Sigmoid colon (tissue), 7 donors: Measurements from ENCODE around the gene SIK2. TPM values are rescaled to one million over a fixed set of nuclear protein-coding genes. Genes with fewer than 3 reads are reported as not detected.

ENCODE experiments used
- DNase-seq: peaks from one replicate; pipeline ENCODE4 v3.0.0-alpha.2; 2019
- H3K27ac ChIP-seq, 4 donors: fragments of 200-600 bp; sonication (generic); one replicate each; pipeline ENCODE4 v1.5.1; 2016 to 2019; ENCODE audit warnings: mild to moderate bottlenecking in 1 of 4
- H3K27me3 ChIP-seq, 3 donors: fragments of 200-600 bp; sonication (generic); one replicate each; pipeline ENCODE4 v1.5.1; 2019; ENCODE audit warnings: mild to moderate bottlenecking in 1 of 3
- H3K36me3 ChIP-seq, 4 donors: fragments of 200-600 bp; sonication (generic); one replicate each; pipeline ENCODE4 v1.5.1; 2016 to 2019
- H3K4me1 ChIP-seq, 4 donors: fragments of 200-600 bp; sonication (generic); one replicate each; pipeline ENCODE4 v1.5.1; 2017 to 2019
- H3K4me3 ChIP-seq, 4 donors: fragments of 200-600 bp; sonication (generic); one replicate each; pipeline ENCODE4 v1.5.1; 2017 to 2019; ENCODE audit warnings: mild to moderate bottlenecking in 2 of 4, moderate library complexity in 1 of 4
- H3K9me3 ChIP-seq, 4 donors: fragments of 200-600 bp in 3 of 4; sonication (generic) in 3 of 4; one replicate each; pipeline versions ENCODE4 v1.5.1 to v1.6.1; 2013 to 2019
- CTCF ChIP-seq, 4 experiments: fragments of 450-650 bp in 3 of 4; fragments of 200-600 bp in 1 of 4; IDR thresholded peaks; one replicate each; pipeline ENCODE4 v1.5.1; 2016 to 2019; ENCODE audit warnings: antibody characterized with exemption in 4 of 4, mild to moderate bottlenecking in 3 of 4, moderate library complexity in 2 of 4
- EP300 ChIP-seq, 4 donors: sonication (generic); formaldehyde crosslinking; IDR thresholded peaks; one replicate each; pipeline ENCODE4 v1.6.1; 2017; ENCODE audit warnings: antibody characterized with exemption in 4 of 4
- POLR2A ChIP-seq, 2 donors: fragments of 450-650 bp; IDR thresholded peaks; one replicate each; pipeline ENCODE4 v1.6.1; 2016; ENCODE audit warnings: antibody characterized with exemption in 2 of 2, mild to moderate bottlenecking in 2 of 2, moderate library complexity in 2 of 2
- POLR2AphosphoS5 ChIP-seq, 4 donors: sonication (generic); formaldehyde crosslinking; IDR thresholded peaks; one replicate each; pipeline ENCODE4 v1.6.1; 2017; ENCODE audit warnings: antibody characterized with exemption in 4 of 4
- WGBS, 2 donors: extraction: QIAGEN DNeasy Blood & Tissue Kit; methylation state at CpG; one replicate each; pipeline ENCODE4 v1.1.7; 2013; 5-methylcytosine and 5-hydroxymethylcytosine counted together
- intact Hi-C: fragments of 100-400 bp; cut with DNase I; formaldehyde crosslinking; loops from one replicate; pipeline ENCODE4 v1.15.1; 2023
- polyA plus RNA-seq, 3 donors: library from polyadenylated mRNA; stranded (reverse); fragments of 200-250 nt; gene quantifications; one replicate each; pipeline ENCODE4 v1.2.3, GENCODE V29; 2013
- total RNA-seq, 4 donors: library from RNA; depleted of rRNA; stranded (reverse); fragments of >200 nt; gene quantifications; one replicate each; pipeline ENCODE4 v1.1.0, GENCODE V29; 2016
- donor health status: healthy with polysubstance abuse.
- donor health status: Bipolar disorder and iron deficiency.
- donor health status: healthy.

SIK2 gene
- total and polyA plus RNA-seq, 7 donors = 4.8 to 14.1 (median 10.7) TPM

GRCh38 chr11:111684251-111684650 lies 82.0 kb downstream of the SIK2 start:
- H3K9me3 ChIP-seq = no peaks in the 10 kb centered on the region
- WGBS, 2 donors = 95 to 96% methylated on average over 2 of the region's 2 CpGs
- no peaks in the 10 kb centered on the region for H3K4me1 ChIP-seq
- H3K4me3 ChIP-seq = no peak overlapping the region
- peaks cover 0 to 15% (median 8%) of the 10 kb centered on the region in 4 donors for H3K36me3 ChIP-seq
- no peak for DNase-seq
- intact Hi-C loops = no loop called here
- H3K27me3 ChIP-seq = no peaks in the 10 kb centered on the region
- no peak overlapping the region for H3K27ac ChIP-seq
- no peak for TF ChIP-seq POLR2AphosphoS5 (IDR thresholded peaks at IDR 0.05)
- no peak for TF ChIP-seq POLR2A (IDR thresholded peaks at IDR 0.05)
- TF ChIP-seq EP300 (IDR thresholded peaks at IDR 0.05) = no peak
- TF ChIP-seq CTCF (IDR thresholded peaks at IDR 0.05) = no peak

- H3K27ac ChIP-seq = no peak overlapping the region
- H3K36me3 ChIP-seq = peaks cover 0 to 19% (median 8%) of the 10 kb centered on the region in 4 donors
- no peaks in the 10 kb centered on the region for H3K4me1 ChIP-seq
- WGBS, 2 donors = 92 to 96% methylated on average over 7 of the region's 7 CpGs
- TF ChIP-seq EP300 (IDR thresholded peaks at IDR 0.05) (no peak), POLR2AphosphoS5 (IDR thresholded peaks at IDR 0.05) (no peak), CTCF (IDR thresholded peaks at IDR 0.05) (no peak), POLR2A (IDR thresholded peaks at IDR 0.05) (no peak)
- DNase-seq = no peak
- no peaks in the 10 kb centered on the region for H3K9me3 ChIP-seq
- intact Hi-C loops = no loop called here
- H3K27me3 ChIP-seq = no peaks in the 10 kb centered on the region
- no peak overlapping the region for H3K4me3 ChIP-seq
These were observed 85.8 kb downstream of the SIK2 start for GRCh38 chr11:111688013-111688412.

- H3K9me3 ChIP-seq = no peaks in the 10 kb centered on the region
- intact Hi-C loops = no loop called here
- TF ChIP-seq CTCF (IDR thresholded peaks at IDR 0.05) (no peak), POLR2AphosphoS5 (IDR thresholded peaks at IDR 0.05) (no peak), POLR2A (IDR thresholded peaks at IDR 0.05) (no peak), EP300 (IDR thresholded peaks at IDR 0.05) (no peak)
- H3K4me3 ChIP-seq = no peak overlapping the region
- no peak for DNase-seq
- H3K27me3 ChIP-seq = no peaks in the 10 kb centered on the region
- no peak overlapping the region for H3K27ac ChIP-seq
- peaks cover 0 to 4% (median 0%) of the 10 kb centered on the region in 4 donors for H3K4me1 ChIP-seq
- 96% methylated on average over 2 of the region's 2 CpGs for WGBS, 2 donors
- peaks cover 0 to 19% (median 8%) of the 10 kb centered on the region in 4 donors for H3K36me3 ChIP-seq
These were observed 88.9 kb downstream of the SIK2 start for GRCh38 chr11:111691176-111691575.

- Histone ChIP-seq H3K36me3 (peaks cover 0 to 19% (median 8%) of the 10 kb centered on the region in 4 donors), H3K9me3 (no peaks in the 10 kb centered on the region), H3K4me3 (no peak overlapping the region), H3K27ac (no peak overlapping the region), H3K27me3 (no peaks in the 10 kb centered on the region), H3K4me1 (peaks cover 0 to 5% (median under 1%) of the 10 kb centered on the region in 4 donors)
- DNase-seq = no peak
- 85 to 92% methylated on average over 3 of the region's 3 CpGs for WGBS, 2 donors
- TF ChIP-seq EP300 (IDR thresholded peaks at IDR 0.05) (no peak), POLR2A (IDR thresholded peaks at IDR 0.05) (no peak), CTCF (IDR thresholded peaks at IDR 0.05) (no peak), POLR2AphosphoS5 (IDR thresholded peaks at IDR 0.05) (no peak)
- intact Hi-C loops = no loop called here
These were observed 89.5 kb downstream of the SIK2 start for GRCh38 chr11:111691741-111692140.
